ENCODE results near the gene RBM11. TPM values are rescaled to one million over a fixed set of nuclear protein-coding genes. Genes with fewer than 3 reads are reported as not detected.

RBM11 gene
- total RNA-seq, 2 experiments from 2014 or later, result 3.3 to 3.5 TPM

DNA sequence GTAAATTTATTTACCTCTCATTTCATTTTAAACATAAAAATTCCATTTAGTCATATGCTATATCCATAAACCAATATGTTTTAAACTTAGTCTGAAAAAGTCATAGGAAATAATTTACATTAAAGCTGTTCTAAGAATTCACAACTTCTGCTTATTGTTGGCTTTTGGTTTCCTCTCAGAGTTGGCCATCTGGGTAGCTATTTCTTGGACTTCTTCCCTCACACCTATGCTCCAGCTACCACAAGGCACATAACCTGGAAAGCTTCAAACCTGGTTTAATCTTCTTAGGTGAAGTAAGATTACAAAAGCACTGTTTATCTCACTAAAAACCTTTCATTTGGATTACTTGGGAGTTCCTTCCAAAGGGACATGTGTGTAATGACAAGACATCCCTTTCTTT is 29.8 kb downstream of the RBM11 start:
- H3K4me1 Mint-ChIP-seq, result no peaks in the 10 kb centered on the region
- no peaks in the 10 kb centered on the region for H3K9me3 Mint-ChIP-seq
- H3K27ac Mint-ChIP-seq, result no peak overlapping the region
- DNase-seq (no peak), ATAC-seq (ENCODE audit: low read depth) (no peak)
- POLR2A ChIA-PET, result no interaction called here
- H3K27me3 Mint-ChIP-seq, result peaks cover 2% of the 10 kb centered on the region
- no peaks in the 10 kb centered on the region for H3K36me3 Mint-ChIP-seq
- H3K4me3 Mint-ChIP-seq, result no peak overlapping the region

DNA sequence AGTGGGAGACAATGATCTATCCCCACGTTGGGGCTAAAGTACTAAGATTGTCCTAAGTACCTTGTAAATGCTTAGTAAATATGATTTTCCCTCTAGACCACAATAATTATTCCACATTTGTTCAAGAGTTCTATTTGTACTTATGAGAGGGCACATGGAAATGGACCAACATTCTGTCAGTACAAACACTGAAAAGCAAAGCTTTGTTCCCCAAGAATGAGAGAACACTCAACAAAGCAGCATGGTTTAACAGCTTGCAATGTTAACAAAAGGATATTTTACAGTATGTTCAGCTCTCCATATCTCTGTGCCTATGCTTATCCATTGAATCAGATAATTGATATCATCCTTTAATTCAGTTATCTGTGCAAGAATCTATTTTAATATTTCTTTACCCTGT is 35.4 kb downstream of the RBM11 start:
- Mint-ChIP-seq H3K27ac (no peak overlapping the region), H3K4me3 (no peak overlapping the region), H3K4me1 (peaks cover 3% of the 10 kb centered on the region), H3K27me3 (peaks cover 4% of the 10 kb centered on the region), H3K9me3 (no peaks in the 10 kb centered on the region), H3K36me3 (no peaks in the 10 kb centered on the region)
- DNase-seq, result no peak
- POLR2A ChIA-PET, result no interaction called here
- ATAC-seq (ENCODE audit: low read depth), result no peak

DNA sequence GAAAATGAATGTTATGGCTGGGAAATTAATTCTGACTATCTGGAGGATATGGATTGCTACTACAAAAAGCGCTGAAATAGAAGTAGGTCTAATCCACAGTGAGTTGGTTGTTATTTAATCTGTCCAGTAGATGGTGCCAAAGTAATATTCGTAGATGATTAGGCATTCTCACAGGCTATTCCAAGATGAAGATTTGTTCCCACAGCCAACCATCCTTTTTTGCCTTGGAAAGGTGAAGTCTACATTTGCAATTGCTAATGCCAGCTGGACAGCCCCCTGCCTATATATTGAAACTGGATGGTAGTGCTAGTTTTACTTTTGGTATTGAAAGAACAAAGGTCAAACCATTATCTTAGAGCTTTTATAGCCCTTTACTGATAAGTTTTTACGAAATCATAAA is 43.8 kb downstream of the RBM11 start:
- H3K4me3 Mint-ChIP-seq, result no peak overlapping the region
- ATAC-seq (ENCODE audit: low read depth), result no peak
- H3K27me3 Mint-ChIP-seq, result peaks cover 7% of the 10 kb centered on the region
- H3K4me1 Mint-ChIP-seq, result no peaks in the 10 kb centered on the region
- H3K27ac Mint-ChIP-seq, result no peak overlapping the region
- no peaks in the 10 kb centered on the region for H3K9me3 Mint-ChIP-seq
- DNase-seq, result no peak
- POLR2A ChIA-PET, result no interaction called here
- H3K36me3 Mint-ChIP-seq, result no peaks in the 10 kb centered on the region

DNA sequence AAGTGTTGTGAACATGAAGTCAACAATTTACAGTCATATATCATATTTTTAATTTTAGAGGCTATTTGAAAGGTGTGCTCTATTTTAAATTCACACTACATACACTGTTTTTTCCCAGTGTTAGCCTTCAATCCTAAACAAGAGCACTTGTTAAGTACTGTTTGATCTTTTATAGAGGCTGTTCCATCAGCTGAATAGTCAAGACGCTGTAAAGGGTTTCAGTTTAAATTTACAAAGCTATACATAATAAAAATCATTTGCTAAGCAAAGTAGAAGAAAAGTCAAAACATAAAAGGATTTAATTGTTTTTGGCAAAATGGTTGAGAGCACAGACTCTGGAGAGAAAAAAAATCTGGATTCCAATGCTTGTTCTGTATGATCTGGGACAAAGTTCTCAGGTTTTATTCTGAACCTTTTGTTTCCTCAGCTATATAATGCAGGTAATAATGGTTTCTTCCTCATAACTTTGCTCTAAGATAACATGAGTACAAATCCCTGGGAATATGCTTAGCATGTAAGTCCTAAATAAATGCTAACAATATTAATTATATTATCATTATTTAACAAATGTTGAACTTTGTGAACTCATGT is 44.3 kb downstream of the RBM11 start:
- ATAC-seq (ENCODE audit: low read depth), result no peak
- no peaks in the 10 kb centered on the region for H3K9me3 Mint-ChIP-seq
- no peaks in the 10 kb centered on the region for H3K36me3 Mint-ChIP-seq
- no peak overlapping the region for H3K4me3 Mint-ChIP-seq
- POLR2A ChIA-PET, result no interaction called here
- H3K27ac Mint-ChIP-seq, result no peak overlapping the region
- H3K27me3 Mint-ChIP-seq, result peaks cover 7% of the 10 kb centered on the region
- no peak for DNase-seq
- no peaks in the 10 kb centered on the region for H3K4me1 Mint-ChIP-seq

DNA sequence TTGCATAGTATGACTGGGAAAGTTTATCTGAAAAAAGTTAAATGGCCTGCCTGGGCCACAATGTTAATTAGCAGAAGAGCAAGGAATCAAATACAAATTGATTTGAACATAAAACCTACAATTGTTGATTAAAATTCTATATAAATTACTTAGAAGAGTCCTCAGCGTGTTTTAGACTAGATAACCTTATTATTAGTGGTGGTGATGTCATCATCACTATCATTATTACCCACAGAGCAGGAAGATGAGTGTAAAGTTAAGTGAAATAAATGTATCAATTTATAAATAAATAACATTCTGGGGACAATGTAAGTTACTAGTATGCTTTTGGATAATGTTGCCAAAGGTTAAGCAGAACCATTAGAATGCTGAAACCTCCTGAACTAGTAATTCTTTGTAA is 46.1 kb downstream of the RBM11 start:
- DNase-seq (no peak), ATAC-seq (ENCODE audit: low read depth) (no peak)
- Mint-ChIP-seq H3K27me3 (peaks cover 7% of the 10 kb centered on the region), H3K36me3 (no peaks in the 10 kb centered on the region), H3K4me1 (no peaks in the 10 kb centered on the region), H3K4me3 (no peak overlapping the region), H3K27ac (no peak overlapping the region), H3K9me3 (no peaks in the 10 kb centered on the region)
- POLR2A ChIA-PET, result no interaction called here

DNA sequence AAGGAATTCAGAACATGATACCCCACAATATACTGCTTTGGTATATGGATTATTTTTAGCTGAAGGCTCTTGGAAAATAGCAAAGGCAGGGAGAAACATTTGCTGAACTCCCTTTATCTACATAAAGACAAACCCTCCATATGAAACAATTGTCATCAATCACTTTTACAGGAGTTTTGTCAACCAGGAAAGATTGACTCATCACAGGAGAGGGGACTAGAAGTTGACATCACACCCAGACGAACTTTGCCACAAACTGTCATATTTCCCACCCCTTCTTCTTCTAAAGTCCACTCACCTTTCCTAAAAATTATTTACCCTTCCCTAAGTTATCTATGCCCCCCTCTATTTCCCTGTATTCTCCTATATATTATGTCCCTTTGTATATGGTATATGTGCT is 47.9 kb downstream of the RBM11 start:
- H3K9me3 Mint-ChIP-seq, result no peaks in the 10 kb centered on the region
- no peak overlapping the region for H3K4me3 Mint-ChIP-seq
- peaks cover 10% of the 10 kb centered on the region for H3K27me3 Mint-ChIP-seq
- H3K4me1 Mint-ChIP-seq, result no peaks in the 10 kb centered on the region
- no peaks in the 10 kb centered on the region for H3K36me3 Mint-ChIP-seq
- ATAC-seq (ENCODE audit: low read depth) (no peak), DNase-seq (no peak)
- no peak overlapping the region for H3K27ac Mint-ChIP-seq
- POLR2A ChIA-PET, result no interaction called here

DNA sequence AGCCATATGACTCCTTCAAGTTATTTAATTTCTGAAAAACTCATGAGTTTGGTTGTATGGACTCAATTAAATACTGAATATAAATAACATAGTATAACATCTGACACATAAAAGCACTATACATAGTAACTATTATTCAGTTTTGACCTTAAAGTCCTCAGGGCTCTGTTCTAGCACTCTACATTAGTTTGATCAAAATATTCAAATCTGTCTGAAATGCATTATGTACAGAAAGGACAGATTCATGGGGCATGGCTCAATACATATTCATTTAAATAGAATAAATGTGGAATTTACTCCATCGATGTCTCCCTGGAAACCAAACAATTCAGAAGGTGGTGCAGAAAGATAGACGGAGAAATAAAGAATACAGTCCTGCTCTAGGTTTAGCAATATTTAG is 49.1 kb downstream of the RBM11 start:
- POLR2A ChIA-PET, result no interaction called here
- Mint-ChIP-seq H3K27me3 (peaks cover 10% of the 10 kb centered on the region), H3K9me3 (no peaks in the 10 kb centered on the region), H3K36me3 (no peaks in the 10 kb centered on the region), H3K4me1 (no peaks in the 10 kb centered on the region), H3K27ac (no peak overlapping the region), H3K4me3 (no peak overlapping the region)
- DNase-seq (no peak), ATAC-seq (ENCODE audit: low read depth) (no peak)

DNA sequence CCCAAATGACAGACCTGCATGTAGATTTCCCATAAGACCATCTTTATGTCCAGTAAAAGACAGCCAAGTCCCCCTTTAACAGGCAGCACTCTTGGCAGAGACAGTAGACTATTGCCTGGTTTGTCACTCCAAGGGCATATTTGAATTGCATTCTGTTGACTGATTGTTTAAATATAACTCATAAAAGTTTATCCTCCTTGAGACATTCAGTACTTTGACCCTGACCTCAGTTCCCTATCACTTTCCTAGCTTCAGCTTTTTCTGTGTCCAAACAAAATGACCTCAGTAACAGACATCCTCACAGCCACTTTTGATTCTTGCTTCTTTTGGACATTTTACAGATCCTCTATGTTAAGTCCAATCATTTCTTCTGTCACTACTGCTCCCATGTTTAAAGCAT is 51.1 kb downstream of the RBM11 start:
- no peaks in the 10 kb centered on the region for H3K9me3 Mint-ChIP-seq
- no peaks in the 10 kb centered on the region for H3K4me1 Mint-ChIP-seq
- DNase-seq (no peak), ATAC-seq (ENCODE audit: low read depth) (no peak)
- H3K36me3 Mint-ChIP-seq, result no peaks in the 10 kb centered on the region
- no peak overlapping the region for H3K27ac Mint-ChIP-seq
- POLR2A ChIA-PET, result no interaction called here
- H3K4me3 Mint-ChIP-seq, result no peak overlapping the region
- H3K27me3 Mint-ChIP-seq, result peaks cover 10% of the 10 kb centered on the region

DNA sequence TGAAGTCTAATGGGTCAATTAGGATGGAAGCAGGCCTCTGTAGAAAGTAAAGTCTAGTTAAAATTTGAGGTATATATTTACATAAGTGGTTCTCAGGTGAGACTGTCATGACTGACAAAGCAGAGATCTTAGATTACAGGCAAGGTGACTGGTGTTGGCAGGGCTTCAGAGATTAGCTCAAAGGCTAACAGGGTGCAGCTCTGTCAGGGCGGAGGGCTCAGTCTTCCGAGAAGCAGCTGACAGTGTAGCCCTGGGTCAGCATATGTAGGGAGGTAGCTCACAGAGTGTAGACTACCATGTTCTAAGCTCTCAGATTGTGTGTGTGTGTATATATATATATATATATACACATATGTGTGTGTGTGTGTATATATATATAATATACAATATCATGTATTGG is 54.7 kb downstream of the RBM11 start:
- H3K9me3 Mint-ChIP-seq, result no peaks in the 10 kb centered on the region
- H3K36me3 Mint-ChIP-seq, result no peaks in the 10 kb centered on the region
- H3K27me3 Mint-ChIP-seq, result peaks cover 20% of the 10 kb centered on the region
- ATAC-seq (ENCODE audit: low read depth), result no peak
- POLR2A ChIA-PET, result no interaction called here
- no peaks in the 10 kb centered on the region for H3K4me1 Mint-ChIP-seq
- H3K4me3 Mint-ChIP-seq, result no peak overlapping the region
- H3K27ac Mint-ChIP-seq, result no peak overlapping the region
- DNase-seq, result no peak

DNA sequence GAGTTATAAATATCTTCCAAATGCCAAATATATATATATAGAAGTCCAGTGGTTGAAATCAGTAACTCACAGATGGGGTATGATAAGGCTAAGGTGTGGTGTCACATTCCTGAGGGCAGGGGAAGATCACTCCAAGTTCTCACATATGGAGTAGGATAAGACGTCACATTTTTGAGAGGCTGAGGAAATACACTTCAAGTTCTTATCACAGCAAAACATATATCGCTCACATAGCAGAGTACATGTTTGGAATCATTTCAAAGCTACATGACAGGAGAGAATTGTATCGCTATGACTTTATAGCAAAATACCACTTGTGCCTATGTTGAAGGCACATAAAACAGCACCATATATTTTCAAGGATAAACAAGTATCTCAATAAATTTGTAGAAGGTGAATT is 55.1 kb downstream of the RBM11 start:
- ATAC-seq (ENCODE audit: low read depth) (no peak), DNase-seq (no peak)
- no peak overlapping the region for H3K4me3 Mint-ChIP-seq
- no peaks in the 10 kb centered on the region for H3K4me1 Mint-ChIP-seq
- peaks cover 24% of the 10 kb centered on the region for H3K27me3 Mint-ChIP-seq
- H3K27ac Mint-ChIP-seq, result no peak overlapping the region
- POLR2A ChIA-PET, result no interaction called here
- H3K36me3 Mint-ChIP-seq, result no peaks in the 10 kb centered on the region
- no peaks in the 10 kb centered on the region for H3K9me3 Mint-ChIP-seq

DNA sequence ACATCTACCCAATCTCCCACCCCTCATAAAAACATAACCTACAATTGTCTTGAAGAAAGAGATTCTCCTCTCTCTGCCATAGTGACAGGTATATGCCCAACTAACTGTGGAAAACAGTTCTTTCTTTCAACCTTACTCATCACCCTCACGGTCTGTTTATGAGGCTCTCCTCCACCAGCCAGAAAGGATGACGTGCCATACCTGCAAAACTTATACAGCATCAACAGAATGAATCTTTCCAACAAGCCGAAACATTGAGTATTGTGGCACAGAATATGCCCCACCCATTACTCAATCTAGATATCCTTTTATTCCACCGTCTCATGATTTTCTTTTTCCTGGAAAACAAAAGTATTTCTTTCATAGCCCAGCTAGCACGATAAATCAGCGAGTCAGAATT is 55.7 kb downstream of the RBM11 start:
- Mint-ChIP-seq H3K9me3 (no peaks in the 10 kb centered on the region), H3K27me3 (peaks cover 26% of the 10 kb centered on the region), H3K4me1 (no peaks in the 10 kb centered on the region), H3K36me3 (no peaks in the 10 kb centered on the region), H3K27ac (no peak overlapping the region), H3K4me3 (no peak overlapping the region)
- ATAC-seq (ENCODE audit: low read depth), result no peak
- POLR2A ChIA-PET, result no interaction called here
- no peak for DNase-seq

DNA sequence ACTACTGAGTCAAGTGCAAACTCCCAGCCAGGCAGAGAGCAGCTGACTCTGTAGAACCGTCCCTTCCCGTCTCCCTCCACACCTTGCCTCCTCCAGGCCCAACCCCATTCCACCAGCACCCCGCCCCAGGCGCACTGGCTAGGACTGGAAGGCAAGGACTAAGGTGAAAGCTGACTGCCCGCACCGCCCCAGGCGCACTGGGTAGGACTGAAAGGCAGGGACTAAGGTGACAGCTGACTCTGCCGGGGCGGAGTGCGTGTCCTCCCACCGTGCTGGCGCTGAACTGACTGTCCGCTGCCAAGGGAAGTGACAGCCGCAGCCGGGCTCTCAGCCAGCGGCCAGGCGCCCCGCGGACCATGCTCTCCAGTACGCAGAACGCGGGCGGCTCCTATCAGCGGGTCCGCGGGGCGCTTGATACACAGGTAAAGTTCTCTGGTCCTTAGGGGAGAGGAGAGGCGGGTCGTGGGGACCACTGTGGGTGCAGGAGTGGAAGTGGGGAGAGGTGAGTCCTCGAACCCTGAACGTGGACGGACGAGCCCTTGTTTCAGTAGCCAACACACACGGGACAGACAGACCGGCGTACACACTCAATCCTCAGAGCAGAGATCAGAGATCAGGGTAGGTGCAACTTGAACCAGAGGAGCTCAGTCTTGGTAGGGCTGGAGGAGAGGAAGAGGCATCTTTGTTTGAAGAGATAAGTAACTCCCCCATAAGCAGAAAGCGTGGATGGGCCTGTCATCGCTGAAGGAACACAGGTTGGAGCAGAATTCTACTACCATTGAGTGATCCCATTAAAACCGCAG is 58.0 kb downstream of the RBM11 start:
- DNase-seq, result no peak
- Mint-ChIP-seq H3K4me3 (no peak overlapping the region), H3K27me3 (peaks cover 23% of the 10 kb centered on the region), H3K27ac (no peak overlapping the region), H3K36me3 (no peaks in the 10 kb centered on the region), H3K4me1 (no peaks in the 10 kb centered on the region), H3K9me3 (no peaks in the 10 kb centered on the region)
- ATAC-seq (ENCODE audit: low read depth), result no peak
- POLR2A ChIA-PET, result no interaction called here

DNA sequence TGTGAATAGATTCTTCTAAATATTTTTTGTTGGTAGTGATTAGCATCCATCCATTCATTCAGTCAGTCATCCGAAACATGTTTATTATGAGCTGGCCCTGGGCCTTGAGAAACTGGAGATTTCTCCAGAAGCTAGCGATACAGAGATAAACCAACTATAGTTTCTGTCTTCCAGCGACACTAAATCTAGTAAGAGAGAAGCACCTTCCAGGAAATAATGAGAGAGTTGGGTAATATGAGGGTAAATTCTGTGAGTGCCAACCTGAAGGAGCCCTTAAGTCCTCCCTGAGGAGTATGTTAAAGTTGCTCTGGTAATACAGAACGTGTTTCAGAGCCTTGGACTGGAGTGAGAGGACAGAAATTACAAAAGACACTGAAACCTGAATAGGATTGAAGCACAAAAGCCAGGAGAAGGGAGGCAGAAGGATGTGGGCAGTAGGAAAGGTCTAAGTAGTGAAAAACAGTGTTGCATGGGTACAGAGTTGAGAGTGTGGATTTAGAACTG is 59.8 kb downstream of the RBM11 start:
- POLR2A ChIA-PET, result no interaction called here
- Mint-ChIP-seq H3K27me3 (peaks cover 29% of the 10 kb centered on the region), H3K36me3 (no peaks in the 10 kb centered on the region), H3K27ac (no peak overlapping the region), H3K4me1 (no peaks in the 10 kb centered on the region), H3K9me3 (no peaks in the 10 kb centered on the region), H3K4me3 (no peak overlapping the region)
- no peak for DNase-seq
- ATAC-seq (ENCODE audit: low read depth), result no peak
